ENCODE results near the gene FGGY.
"Not testable (repeated sequence)": the region's sequence is repeated elsewhere in the genome, so short reads cannot be mapped to it uniquely, and the experiment has no call there.

FGGY gene

DNA sequence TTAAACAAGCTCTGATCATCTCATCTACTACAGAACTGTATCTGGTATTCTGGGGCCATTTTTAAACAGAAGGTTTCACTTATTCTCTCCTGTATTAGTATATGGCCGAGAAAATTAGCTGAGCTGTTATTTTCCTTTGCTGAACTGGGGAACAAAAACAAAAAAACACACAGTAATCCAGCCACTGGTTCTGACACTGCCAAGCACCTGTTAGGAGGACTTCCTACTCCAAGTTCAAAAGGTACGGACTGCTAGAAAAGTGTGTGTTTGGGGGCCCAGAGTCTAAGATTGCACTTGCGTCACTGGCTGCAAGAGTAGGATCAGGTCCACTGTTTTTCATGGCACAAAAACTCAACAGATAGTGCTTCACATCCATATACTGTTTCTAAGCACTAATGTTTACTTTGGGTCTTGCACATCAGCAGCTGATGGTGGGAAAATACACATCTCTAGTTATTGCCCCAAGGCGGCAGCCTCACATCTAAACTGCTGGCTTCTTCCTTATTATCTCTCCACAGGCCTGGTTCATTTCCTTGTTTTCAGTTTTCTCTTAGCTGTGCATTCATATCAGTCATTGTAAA, 226.1 kb downstream of the FGGY start:
- no peak for DNase-seq

DNA sequence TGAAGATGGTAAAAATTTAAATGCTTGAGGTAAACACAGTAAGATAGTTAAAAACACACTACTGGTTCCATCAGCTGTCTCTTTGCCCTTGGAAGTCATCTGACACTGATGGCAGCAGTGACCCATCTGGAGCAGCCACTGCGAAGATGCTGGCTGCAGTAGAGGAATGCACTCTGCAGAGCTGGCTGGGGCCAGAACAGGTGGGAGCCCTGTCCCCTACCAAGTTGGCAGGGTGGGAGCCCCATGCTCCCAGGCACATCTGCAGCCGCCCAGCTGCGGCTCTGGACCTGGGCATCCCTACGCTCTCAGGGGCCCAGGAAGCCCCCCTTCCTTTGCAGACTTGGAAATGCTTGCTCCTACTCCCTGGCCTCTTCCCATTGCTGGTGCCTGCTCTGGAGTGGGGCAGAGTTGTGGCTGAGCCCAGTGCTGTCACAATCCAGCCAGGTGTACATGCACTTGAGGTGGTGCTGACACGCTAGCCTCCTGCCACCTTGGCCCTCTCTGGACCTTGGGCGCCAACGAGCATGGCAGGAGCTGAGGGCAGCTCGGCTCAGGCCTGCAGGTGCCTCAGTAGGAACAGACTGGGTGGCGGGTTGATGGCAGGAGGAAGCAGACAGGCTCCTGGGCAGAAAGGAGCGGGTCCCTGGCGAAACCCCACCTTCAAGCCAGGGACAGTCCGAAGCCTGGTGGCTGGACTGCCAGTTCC, 227.0 kb downstream of the FGGY start:
- no peak for DNase-seq

DNA sequence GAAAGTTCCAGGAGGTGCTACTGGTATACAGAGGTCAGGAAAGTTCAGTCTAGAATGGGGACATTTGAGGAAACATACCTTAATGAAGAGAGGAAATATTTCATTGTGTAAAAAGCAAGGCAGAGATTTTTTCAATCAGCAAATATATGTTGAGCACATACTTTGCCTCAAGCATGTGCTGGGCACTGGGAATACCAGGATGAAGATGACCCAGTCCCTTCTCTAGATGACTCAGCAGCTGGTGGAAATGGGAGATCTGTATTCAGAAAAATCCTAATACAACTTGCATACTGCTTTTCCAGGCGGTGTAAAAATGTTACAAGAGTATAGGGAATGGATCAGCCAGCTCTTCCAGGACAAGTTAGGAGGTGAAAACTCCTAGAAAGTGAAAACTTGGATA, 229.3 kb downstream of the FGGY start:
- DNase-seq = no peak

DNA sequence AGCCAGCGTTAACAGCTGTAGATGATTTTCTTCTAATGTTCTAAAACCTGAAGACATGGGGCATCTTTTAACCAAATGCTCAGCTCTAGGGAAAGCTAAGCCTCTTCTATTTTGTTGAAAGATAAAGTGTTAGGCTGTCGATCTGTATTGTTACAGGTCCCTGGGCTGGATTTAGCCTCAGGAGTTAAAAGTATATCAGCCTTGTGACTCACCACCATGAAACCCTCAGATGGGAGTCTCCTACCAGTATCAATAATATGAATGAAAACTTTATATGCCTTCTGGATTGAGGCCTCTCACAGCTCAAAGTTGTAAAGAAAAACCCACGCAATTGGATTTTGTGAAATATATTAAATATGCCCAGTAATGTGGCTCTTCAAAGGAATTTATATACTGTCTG, 231.6 kb downstream of the FGGY start:
- DNase-seq = no peak

DNA sequence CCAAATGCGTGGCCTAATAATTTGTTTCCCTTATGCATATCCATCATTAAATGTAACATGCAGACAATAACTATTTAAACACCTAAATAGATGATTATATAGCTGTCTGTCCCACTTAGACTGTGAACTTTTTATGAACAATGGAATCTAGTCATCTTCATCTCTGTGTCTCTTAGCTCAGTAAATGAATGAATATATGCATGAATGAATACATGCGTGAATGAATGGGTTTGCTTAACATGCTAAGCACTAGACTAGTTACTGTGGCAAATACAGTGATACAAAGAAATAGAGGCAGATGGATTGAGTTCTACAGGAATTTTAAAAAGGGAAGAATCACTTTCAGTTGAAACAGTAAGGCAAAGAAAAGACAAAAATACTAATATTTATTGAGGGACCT, 232.0 kb downstream of the FGGY start:
- no peak for DNase-seq

DNA sequence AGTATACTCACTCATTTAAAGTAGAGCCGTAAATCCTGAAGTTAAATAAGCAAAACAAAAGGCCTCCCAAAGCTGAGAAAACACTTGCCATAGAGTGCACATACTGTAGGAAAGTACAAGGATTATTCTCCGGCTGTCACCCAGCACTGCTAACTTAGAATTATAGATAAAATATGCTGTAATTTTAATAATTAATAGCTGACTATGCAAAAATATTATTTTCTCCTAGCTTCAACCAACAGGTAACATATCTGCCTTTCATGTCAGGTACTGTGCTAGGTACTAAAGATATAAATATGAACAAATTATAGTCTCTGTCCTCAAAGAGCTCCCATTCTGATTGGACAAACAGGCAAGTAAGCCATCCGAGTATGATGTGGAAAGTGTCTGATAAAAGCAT, 233.2 kb downstream of the FGGY start:
- DNase-seq = no peak

DNA sequence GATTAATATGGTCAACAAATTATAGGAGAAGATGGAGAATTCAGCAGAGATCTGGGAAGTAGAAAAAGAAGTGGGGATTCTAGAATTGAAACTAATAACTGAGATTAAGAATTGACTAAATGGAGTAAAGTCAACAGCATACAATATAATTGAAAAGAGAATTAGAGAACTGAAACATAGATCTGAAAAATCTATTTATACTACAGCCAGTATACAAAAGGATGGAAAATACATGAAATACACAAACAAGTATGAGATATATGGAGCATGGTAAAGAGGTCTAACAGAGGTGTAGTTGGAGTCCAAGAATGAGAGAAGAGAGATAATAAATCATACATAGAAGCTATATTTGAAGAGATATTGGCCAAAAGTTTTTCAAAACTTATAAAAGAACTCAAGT, 235.2 kb downstream of the FGGY start:
- DNase-seq = no peak

DNA sequence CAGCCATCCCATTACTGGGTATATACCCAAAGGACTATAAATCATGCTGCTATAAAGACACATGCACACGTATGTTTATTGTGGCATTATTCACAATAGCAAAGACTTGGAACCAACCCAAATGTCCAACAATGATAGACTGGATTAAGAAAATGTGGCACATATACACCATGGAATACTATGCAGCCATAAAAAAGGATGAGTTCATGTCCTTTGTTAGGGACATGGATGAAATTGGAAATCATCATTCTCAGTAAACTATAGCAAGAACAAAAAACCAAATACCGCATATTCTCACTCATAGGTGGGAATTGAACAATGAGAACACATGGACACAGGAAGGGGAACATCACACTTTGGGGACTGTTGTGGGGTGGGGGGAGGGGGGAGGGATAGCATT, 241.6 kb downstream of the FGGY start:
- not testable (repeated sequence) for DNase-seq

DNA sequence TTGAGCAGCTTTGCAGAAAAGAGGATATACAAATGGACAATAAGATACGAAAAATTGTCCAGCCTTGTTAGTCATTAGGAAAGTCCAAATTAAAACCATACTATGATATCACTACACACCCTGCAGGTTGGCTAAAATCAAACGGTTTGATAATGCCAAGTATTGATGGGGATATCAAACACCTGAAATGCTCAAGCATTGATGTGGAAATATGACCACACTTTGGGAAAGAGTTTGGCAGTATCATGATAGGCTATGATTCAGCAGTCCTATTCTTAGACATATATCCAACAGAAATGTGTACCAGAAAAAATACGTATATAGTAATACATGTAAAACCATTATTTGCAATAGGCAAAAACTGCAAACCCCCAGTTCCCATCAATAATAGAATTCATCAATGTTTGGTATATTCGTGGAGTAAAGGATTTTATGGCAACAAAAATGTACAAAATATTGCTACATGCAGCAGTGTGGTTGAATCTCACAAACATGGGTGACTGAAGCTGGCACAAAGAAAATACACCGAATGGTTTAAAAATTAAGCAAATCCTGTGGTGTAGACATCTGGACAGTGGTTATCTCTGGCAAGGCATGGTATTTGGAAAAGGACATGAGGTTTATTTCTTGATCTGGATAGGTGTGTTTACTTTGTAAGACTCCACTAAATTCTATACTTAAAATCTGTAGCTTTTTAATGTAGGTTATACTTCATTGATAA, 243.2 kb downstream of the FGGY start:
- DNase-seq = no peak

DNA sequence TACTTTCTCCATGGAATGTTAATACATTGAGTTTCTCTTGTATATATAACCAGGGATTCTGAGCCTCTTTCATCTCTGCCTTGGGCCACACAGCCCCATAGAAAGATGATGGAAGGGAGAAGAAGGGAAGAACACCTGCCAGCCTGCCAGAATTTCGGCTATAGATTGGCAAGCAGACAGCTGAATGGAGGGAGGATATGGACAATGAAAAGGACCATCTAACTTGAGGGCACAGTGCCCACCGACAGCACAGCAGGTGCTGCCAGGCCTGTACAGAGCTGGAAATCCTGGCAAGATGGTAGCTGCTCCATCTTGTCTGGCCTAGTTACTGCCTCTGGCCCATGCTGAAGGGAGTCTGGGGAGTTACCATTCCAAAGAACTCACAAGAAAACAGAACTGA, 244.3 kb downstream of the FGGY start:
- DNase-seq = no peak

DNA sequence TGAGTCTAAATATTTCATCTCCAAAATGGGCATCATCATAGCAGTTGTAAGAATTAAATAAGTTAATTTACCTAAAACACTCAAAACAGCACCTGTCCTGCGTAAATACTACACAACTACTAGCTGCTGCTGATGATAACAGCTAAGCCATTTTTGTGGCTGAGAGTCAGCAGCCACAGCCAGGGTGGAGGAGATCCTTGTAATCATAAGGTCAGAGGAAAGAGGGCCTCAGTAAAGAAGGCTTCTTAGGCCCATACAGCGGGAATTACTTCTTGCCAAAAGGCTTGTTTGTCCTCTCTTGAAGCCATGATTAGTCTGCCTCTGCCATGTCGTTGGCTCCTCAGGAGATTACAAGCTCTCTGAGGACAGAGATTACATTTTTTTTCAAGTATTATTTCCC, 245.0 kb downstream of the FGGY start:
- no peak for DNase-seq

DNA sequence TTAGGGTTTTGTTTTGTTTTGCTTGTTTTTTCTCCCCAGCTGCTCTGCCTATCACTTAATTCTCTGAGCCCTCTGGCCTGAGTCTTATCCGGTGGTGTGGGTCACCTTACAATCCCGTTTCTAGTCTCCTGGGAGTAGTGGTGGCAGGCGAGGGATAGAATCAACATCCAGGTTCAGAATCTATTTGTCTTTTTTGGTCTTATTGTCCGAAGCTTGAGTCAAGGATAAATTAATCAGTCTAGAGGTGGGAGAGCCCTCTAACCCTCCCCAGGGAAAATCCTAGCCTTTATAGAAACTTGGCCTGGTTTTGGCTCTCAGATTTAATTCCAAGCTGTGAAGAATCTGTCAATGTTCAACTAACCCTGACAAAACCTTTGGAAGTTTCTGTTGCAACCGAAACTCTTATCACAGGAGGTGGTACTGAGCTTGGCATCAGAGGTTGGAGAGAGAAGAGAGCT, 246.3 kb downstream of the FGGY start:
- no peak for DNase-seq

DNA sequence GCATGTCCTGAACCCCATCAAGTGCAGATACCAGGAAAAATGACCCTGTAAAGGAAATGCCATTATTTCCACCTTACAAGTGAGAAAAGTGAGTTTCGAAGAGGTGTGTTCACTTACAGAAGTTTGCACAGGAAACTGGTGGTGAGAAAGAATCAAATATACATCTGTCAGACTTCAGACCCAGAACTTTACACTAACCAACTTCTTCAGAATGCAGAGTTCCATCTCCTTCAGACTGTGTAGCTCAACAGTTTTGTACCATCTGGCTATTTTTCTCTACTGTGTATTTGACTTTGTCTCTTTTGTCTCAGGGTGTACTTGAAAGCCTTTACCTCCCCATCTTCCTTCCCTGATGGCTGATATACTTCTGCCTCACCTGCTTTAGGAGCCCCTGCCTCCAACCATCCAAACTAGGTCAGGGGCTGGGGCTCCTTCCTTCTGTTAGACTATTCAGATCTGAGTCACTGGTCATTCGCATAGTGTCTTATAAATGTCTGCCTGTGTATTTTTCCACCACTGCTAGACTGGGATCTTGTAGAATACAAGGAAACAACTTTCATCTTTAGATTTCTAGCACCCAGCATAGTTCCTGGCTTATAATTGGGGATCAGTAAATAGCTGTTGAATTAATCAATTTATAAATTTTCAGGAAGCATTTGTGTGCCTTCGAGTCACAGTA, 247.9 kb downstream of the FGGY start:
- DNase-seq = no peak

DNA sequence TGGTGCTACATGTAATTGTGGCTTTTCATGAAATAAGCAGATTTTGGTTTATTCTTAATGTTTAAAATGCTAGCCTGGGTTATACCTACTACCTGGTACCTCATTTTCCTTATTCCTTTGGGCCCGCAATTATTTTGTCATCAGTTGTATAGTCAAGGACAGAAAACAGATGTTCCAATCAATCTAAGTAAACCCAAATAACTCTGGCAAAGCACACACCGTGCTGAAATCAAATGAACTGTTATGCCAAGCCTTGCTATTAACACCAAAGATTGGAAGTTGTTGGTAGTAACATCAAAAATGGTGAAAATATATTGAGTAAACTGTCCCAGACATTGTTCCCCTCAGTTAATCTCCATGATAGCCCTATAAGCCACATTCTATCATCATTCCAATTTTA, 248.9 kb downstream of the FGGY start:
- DNase-seq = no peak

DNA sequence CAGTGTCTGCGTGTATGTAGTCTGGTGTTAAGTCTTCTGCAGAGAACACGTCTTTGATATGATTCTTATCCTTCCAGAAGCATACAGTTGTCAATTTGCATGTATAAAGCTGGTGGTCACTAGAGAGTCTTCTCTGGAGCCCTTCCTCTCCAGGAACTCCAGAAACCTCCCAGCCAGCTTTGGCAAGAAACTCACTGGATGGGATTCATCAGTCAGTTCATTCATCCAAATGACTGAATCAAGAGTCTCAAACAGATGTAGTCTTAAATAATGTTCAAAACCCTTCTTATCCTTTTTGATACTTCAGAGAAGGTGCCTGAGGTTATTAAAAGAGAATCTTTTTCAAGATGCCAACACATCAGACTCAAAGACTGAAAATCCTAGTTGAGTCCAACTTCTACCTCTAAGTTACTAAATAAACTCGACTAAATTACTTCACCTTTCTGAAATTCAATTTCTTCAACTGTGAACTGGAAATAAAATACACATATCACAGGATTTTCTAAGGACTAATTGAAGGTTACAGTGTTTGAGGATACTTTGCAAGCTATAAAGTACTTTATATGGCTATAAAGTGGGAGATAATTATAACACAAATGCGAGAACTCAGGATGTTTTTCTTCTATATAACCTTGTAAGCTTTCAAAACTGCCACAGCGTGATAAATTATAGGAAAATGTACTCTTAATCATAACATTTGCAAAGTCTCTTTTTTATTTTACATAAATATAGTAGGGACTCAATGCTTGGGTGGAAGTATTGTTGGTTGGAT, 252.4 kb downstream of the FGGY start:
- no peak for DNase-seq

DNA sequence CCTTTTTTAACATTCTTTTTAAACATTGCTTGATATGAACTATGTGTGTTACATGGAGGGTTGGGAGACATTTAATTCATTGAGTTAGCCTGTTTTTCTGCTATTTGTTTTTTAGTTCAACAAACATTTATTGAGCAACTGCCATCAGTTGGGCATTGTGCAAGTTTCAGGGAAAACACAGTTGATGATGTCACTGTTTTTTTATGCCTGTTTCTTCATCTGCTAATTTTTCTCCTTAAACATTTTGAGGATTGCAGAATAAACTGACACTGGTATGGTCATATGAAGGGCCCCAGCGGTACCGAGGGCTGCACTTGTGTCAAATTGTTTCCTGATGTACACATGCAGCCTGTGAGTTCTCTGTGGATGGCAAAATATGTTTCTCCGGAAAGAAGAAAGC, 253.0 kb downstream of the FGGY start:
- DNase-seq = peak; percentile 4

DNA sequence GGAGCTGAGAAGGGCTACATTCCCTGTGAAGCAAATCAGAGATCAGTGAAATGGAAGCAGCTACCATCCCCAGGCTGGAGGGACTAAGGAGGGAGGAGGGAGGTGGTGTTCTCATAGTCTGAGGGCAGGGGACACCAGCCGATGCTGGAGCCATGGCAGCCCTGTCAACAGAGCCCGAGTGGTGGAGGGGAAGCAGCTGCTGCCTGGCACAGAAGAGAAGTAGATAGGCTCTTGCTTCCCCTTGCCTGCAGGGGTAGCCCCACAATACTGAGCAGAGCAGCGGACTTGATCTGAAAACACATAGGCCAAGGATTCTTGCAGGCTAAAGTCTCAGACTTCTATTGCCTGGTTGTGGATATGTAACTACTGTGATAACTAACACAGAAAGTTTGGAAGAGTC, 255.1 kb downstream of the FGGY start:
- no peak for DNase-seq

DNA sequence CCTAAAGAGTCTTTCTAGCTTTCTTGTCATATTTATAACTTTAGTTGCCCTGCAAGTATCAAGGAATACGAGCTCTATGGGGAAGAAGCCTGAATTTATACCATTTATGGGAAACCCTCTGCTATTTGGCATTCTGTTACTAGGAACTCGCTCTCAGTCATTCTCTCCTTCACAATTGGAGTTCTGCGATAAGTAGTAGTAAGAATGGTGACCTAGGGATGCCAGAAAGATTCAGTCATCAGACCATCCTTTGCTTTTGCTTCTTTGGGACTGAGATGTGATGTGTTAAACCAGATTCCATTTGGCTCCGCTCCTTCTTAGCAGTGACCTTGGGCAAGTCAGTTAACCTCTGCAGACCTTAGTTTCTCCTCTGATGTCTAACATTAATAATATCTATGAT, 256.5 kb downstream of the FGGY start:
- DNase-seq = no peak

DNA sequence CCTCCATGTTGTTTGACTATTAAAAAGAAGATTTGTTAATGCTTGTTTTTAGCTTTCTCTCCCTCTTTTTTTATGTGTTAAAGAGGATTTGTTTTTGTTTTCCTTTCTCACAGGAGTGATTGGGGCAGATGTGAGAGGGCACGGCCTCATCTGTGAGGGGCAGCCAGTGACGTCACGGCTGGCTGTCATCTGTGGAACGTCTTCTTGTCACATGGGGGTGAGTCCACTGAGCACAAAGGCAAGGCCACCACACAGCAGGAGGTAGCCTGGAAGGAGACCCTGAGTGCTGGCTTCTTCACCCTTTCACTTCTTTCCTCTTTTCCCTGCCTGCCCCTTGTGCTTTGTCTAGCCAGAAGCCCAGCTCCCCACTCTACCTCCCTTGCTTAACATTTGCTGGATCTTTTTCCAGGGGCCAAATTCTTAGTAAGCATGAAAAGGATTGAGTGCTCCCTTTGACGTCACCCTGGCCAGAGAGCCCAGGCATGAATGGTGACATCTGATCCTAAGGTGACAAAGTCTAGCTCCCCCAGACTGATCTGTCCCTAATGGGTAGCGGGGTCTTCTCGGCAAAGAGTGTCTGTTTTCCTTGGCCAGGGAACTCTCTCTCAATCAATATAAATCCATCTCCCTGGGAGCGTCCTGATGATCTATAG, 257.2 kb downstream of the FGGY start:
- DNase-seq = no peak

DNA sequence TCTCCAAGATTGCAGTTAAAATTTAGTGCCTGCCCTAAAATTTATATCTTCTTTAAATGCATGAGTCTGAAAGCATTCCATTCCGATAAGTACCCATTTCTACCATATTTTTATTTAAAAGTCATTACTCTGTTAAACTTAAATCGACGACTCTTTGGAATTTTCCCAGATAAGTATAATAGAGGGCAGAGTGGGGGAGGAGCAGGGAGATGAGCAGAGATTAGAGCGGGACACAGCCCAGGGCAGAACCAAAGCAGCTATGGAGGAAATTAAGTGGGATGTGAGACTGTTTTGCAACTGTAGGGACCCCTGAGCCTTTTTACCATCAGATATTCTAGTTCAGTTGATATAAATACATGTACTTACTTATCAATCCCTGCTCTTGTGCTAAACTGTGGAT, 257.9 kb downstream of the FGGY start:
- no peak for DNase-seq

DNA sequence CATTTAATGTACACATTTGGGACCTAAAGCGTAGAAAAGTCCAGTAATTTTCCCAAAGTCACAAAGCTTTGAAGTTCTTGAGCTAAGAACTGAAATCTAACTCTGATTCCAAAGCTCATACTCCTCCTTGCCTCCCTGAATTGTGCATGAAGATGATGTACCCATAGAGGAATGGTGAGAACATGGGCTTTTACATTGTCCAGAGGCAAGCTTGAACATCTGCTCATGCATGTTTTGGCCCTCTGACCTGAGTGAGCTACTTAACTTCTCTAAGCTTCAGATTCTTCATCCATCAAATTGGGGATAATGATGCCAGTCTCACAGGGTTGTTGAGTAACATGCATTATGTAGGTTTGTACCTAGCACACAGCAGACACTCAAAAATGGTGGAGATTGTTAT, 259.5 kb downstream of the FGGY start:
- DNase-seq = no peak

DNA sequence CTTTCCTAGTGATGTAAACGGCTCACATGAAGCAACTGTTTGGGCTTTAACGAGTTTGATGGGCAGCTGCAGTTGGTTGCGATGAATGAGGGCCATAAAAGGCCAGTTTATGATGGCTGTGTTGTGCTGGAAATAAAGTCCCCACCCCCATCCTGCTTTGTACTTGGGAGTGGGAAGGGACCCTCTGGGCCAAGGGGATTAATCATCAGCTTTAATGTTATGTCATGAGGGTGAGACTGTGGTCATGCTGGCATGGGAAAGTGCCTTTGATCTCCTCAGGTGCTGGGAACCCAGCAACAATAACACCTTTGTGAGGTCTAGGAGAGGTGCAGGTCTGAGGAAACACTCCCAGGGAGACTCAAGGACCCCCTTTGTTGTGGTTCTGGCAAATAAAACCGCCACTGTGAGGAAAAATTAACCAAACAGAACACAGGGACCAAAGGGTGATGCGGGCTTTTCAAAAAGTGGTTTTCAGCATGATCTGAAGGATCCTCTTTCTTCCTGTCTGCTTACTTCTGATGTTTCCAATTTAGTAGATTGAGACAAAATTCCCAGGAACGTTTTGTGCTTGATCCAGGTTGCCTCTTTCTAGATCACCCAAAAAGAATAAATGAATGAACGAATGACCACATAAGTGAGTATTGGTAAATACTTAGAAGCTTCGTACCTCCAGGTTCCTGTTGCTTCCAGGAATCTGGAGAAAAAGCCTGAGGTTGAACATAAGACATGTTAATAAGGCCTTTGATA, 260.1 kb downstream of the FGGY start:
- DNase-seq = no peak
